CD4-positive, alpha-beta T cell treated with Interleukin-6 for 4 hours (primary cell): ENCODE results near the gene ESPNL.
A peak's percentile ranks its signal among the peaks of the same experiment; 100 is the strongest.
"Not testable (repeated sequence)": the region's sequence is repeated elsewhere in the genome, so short reads cannot be mapped to it uniquely, and the experiment has no call there.

Experiments used
- DNase-seq: peaks from one replicate; pipeline ENCODE4 v3.0.0-alpha.2; 2020; ENCODE audit warnings: mixed read lengths

ESPNL gene

GRCh38 chr2:238100821-238101771 lies 956 bp downstream of the ESPNL start:
- DNase-seq: no peak

GRCh38 chr2:238101891-238102841 lies 2.0 kb downstream of the ESPNL start:
- no peak for DNase-seq

- DNase-seq: no peak
Measured at GRCh38 chr2:238102865-238103264, 2.7 kb downstream of the ESPNL start.

- DNase-seq: no peak
Measured at GRCh38 chr2:238103465-238104225, 3.5 kb downstream of the ESPNL start.

- DNase-seq: no peak
Measured at GRCh38 chr2:238104226-238104690, 4.1 kb downstream of the ESPNL start.

- DNase-seq: no peak
Measured at GRCh38 chr2:238104691-238105371, 4.7 kb downstream of the ESPNL start.

- no peak for DNase-seq
Measured at GRCh38 chr2:238105506-238106338, 5.6 kb downstream of the ESPNL start.

GRCh38 chr2:238106339-238106697 lies 6.2 kb downstream of the ESPNL start:
- DNase-seq: no peak

- no peak for DNase-seq
Measured at GRCh38 chr2:238106698-238107524, 6.8 kb downstream of the ESPNL start.

- no peak for DNase-seq
Measured at GRCh38 chr2:238107525-238108422, 7.6 kb downstream of the ESPNL start.

- DNase-seq: peak; percentile 42
Measured at GRCh38 chr2:238108423-238109183, 8.5 kb downstream of the ESPNL start.

GRCh38 chr2:238113611-238114010 lies 13.5 kb downstream of the ESPNL start:
- no peak for DNase-seq

- no peak for DNase-seq
Measured at GRCh38 chr2:238114331-238114841, 14.2 kb downstream of the ESPNL start.

GRCh38 chr2:238114851-238115660 lies 14.9 kb downstream of the ESPNL start:
- DNase-seq: no peak

GRCh38 chr2:238115709-238116108 lies 15.6 kb downstream of the ESPNL start:
- DNase-seq: not testable (repeated sequence)

- no peak for DNase-seq
Measured at GRCh38 chr2:238116298-238117198, 16.4 kb downstream of the ESPNL start.
